Measurements from ENCODE around the gene MEF2C. TPM values are rescaled to one million over a fixed set of nuclear protein-coding genes. Genes with fewer than 3 reads are reported as not detected.
A peak's percentile ranks its signal among the peaks of the same experiment; 100 is the strongest.

Gene MEF2C
- total and polyA plus RNA-seq, 2 experiments from 2014 or later = 3.2 to 3.4 TPM

DNA sequence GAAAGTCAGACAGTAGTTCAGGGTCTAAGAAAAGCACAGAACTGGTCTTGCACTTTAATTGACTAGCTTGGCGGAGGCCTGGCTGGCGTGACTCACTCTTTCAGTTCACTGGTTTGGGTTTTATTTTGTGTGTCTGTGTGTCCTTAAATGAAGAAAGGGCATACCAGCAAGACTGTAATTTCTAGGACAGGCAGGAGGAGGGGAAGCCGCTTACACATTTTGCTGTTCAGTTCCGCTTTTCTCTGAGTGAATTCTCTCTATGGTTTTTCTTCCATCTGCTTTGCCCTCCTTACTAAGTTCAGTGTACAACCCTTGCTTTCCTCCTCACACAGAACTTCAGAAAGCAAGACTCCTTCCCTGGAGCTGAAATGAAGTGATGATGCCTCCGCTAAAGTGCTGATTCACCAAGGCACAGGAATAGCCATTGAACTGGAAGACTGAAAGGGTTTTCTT, 150.8 kb downstream of the MEF2C start:
- Histone ChIP-seq H3K9me2 (ENCODE audit: insufficient read depth) (no peaks in the 10 kb centered on the region), H4K20me1 (ENCODE audit: insufficient read depth) (no peaks in the 10 kb centered on the region), H3K27ac (peak overlapping the region; percentile 62), H3K9ac (peak overlapping the region; percentile 57), H3K9me3 (ENCODE audit: low read depth) (no peaks in the 10 kb centered on the region), H3K4me3 (peak overlapping the region; percentile 41), H3K79me2 (ENCODE audit: insufficient read depth) (no peaks in the 10 kb centered on the region), H3F3A (ENCODE audit: insufficient read depth) (peaks cover 5% of the 10 kb centered on the region; the same call in 1 of the 2 replicates), H3K36me3 (ENCODE audit: low read depth) (no peaks in the 10 kb centered on the region), H3K27me3 (replicated peaks; ENCODE audit: insufficient read depth) (no peaks in the 10 kb centered on the region), H3K4me1 (ENCODE audit: insufficient read depth) (peaks cover 13% of the 10 kb centered on the region), H2AFZ (peak overlapping the region; percentile 82), H3K4me2 (ENCODE audit: unreplicated experiment) (peak overlapping the region; percentile 56)
- in situ Hi-C loops (cut with MboI) = no loop called here
- WGBS, 2 experiments (ENCODE audit: low coverage in 1 of 2, low lambda C conversion rate in 2 of 2, missing lambda C conversion rate in 2 of 2) = 8 to 11% methylated on average over 5 of the region's 5 CpGs
- peak; percentile 85 for DNase-seq
- TF ChIP-seq EZH2 (IDR thresholded peaks at IDR 0.05; ENCODE audit: insufficient read depth, poor library complexity, severe bottlenecking) (no peak), EZH2phosphoT487 (IDR thresholded peaks at IDR 0.05; ENCODE audit: insufficient read depth, low read depth) (no peak)

DNA sequence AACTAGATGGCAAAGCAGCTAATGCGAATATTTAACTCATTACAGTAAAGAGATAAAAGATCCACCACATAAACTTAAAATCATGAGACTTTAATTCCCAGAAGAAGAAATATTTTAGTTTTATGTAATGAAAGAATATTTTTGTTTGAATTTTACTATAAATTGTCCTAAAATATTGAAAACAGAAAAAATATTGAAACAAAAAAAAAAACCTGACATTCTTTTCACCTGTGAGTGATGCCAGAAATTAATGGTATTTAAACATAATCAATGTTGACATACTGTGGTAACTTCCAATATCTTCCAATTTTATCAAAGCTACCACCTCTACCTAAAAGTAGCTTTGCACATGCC, 153.2 kb downstream of the MEF2C start:
- WGBS, 2 experiments (ENCODE audit: low coverage in 1 of 2, low lambda C conversion rate in 2 of 2, missing lambda C conversion rate in 2 of 2) = 3 to 8% methylated on average over 1 of the region's 1 CpG
- Histone ChIP-seq H3K9me2 (ENCODE audit: insufficient read depth) (no peaks in the 10 kb centered on the region), H3K9ac (no peak overlapping the region), H3K27me3 (replicated peaks; ENCODE audit: insufficient read depth) (no peaks in the 10 kb centered on the region), H3F3A (ENCODE audit: insufficient read depth) (peaks cover 5% of the 10 kb centered on the region; the same call in 1 of the 2 replicates), H3K27ac (no peak overlapping the region), H3K4me1 (ENCODE audit: insufficient read depth) (peaks cover 13% of the 10 kb centered on the region), H3K9me3 (ENCODE audit: low read depth) (no peaks in the 10 kb centered on the region), H2AFZ (no peak overlapping the region), H3K36me3 (ENCODE audit: low read depth) (no peaks in the 10 kb centered on the region), H3K4me3 (no peak overlapping the region), H3K4me2 (ENCODE audit: unreplicated experiment) (no peak overlapping the region), H3K79me2 (ENCODE audit: insufficient read depth) (no peaks in the 10 kb centered on the region), H4K20me1 (ENCODE audit: insufficient read depth) (no peaks in the 10 kb centered on the region)
- DNase-seq = no peak
- in situ Hi-C loops (cut with MboI) = no loop called here
- TF ChIP-seq EZH2phosphoT487 (IDR thresholded peaks at IDR 0.05; ENCODE audit: insufficient read depth, low read depth) = no peak
- TF ChIP-seq EZH2 (IDR thresholded peaks at IDR 0.05; ENCODE audit: insufficient read depth, poor library complexity, severe bottlenecking) = no peak

DNA sequence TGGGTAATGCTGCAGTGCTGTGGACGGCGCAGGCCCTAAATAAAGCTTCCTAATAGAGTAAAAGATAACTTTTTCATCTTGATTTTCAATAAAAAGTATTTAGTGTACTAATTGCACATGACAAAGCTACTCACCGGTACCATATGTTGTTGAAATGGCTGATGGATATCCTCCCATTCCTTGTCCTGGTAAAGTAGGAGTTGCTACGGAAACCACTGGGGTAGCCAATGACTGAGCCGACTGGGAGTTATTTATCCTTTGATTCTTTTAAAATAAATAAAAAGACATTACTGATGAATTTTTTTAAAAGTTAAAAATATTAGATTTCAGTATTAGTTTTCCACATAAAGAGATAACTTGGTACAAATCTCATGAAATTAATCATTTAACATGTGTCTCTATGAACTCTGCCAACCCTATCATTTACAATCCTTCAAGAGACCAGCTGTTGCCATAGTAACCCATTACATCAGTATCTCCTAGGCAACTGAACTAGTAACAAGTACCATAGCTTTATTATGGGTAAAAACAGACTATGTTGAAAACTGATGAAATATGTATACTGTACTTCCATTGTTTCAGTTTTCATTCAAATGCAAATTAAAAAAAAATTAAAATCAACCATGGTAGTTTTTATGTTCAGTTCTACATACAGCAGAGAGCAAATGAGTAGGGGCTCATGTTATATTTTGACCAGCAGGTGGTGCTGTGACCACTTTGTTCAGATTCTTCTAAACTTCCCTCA, 153.7 kb downstream of the MEF2C start:
- TF ChIP-seq EZH2phosphoT487 (IDR thresholded peaks at IDR 0.05; ENCODE audit: insufficient read depth, low read depth) (no peak), EZH2 (IDR thresholded peaks at IDR 0.05; ENCODE audit: insufficient read depth, poor library complexity, severe bottlenecking) (no peak)
- DNase-seq = peak; percentile 82
- in situ Hi-C loops (cut with MboI) = no loop called here

GRCh38 chr5:88727705-88728313, 155.2 kb downstream of the MEF2C start:
- TF ChIP-seq EZH2phosphoT487 (IDR thresholded peaks at IDR 0.05; ENCODE audit: insufficient read depth, low read depth) (no peak), EZH2 (IDR thresholded peaks at IDR 0.05; ENCODE audit: insufficient read depth, poor library complexity, severe bottlenecking) (no peak)
- Histone ChIP-seq H3K9me3 (ENCODE audit: low read depth) (no peaks in the 10 kb centered on the region), H2AFZ (no peak overlapping the region), H3K4me1 (ENCODE audit: insufficient read depth) (peaks cover 13% of the 10 kb centered on the region), H3K4me3 (no peak overlapping the region), H3K9ac (no peak overlapping the region), H3F3A (ENCODE audit: insufficient read depth) (peaks cover 5% of the 10 kb centered on the region; the same call in 1 of the 2 replicates), H3K79me2 (ENCODE audit: insufficient read depth) (no peaks in the 10 kb centered on the region), H3K9me2 (ENCODE audit: insufficient read depth) (no peaks in the 10 kb centered on the region), H4K20me1 (ENCODE audit: insufficient read depth) (no peaks in the 10 kb centered on the region), H3K36me3 (ENCODE audit: low read depth) (no peaks in the 10 kb centered on the region), H3K27me3 (replicated peaks; ENCODE audit: insufficient read depth) (no peaks in the 10 kb centered on the region), H3K27ac (no peak overlapping the region), H3K4me2 (ENCODE audit: unreplicated experiment) (no peak overlapping the region)
- DNase-seq = peak; percentile 59
- in situ Hi-C loops (cut with MboI) = no loop called here
- 34 to 38% methylated on average over 3 of the region's 3 CpGs for WGBS, 2 experiments (ENCODE audit: low coverage in 1 of 2, low lambda C conversion rate in 2 of 2, missing lambda C conversion rate in 2 of 2)

More for the DNA sequence above, 153.7 kb downstream of the MEF2C start:
- H3K9ac ChIP-seq = no peak overlapping the region
- peaks cover 13% of the 10 kb centered on the region for H3K4me1 ChIP-seq (ENCODE audit: insufficient read depth)
- H3K27me3 ChIP-seq (replicated peaks; ENCODE audit: insufficient read depth) = no peaks in the 10 kb centered on the region
- no peaks in the 10 kb centered on the region for H4K20me1 ChIP-seq (ENCODE audit: insufficient read depth)
- H3F3A ChIP-seq (ENCODE audit: insufficient read depth) = peaks cover 5% of the 10 kb centered on the region; the same call in 1 of the 2 replicates
- H3K9me2 ChIP-seq (ENCODE audit: insufficient read depth) = no peaks in the 10 kb centered on the region
- 50 to 51% methylated on average over 5 of the region's 5 CpGs for WGBS, 2 experiments (ENCODE audit: low coverage in 1 of 2, low lambda C conversion rate in 2 of 2, missing lambda C conversion rate in 2 of 2)
- H3K79me2 ChIP-seq (ENCODE audit: insufficient read depth) = no peaks in the 10 kb centered on the region
- H3K36me3 ChIP-seq (ENCODE audit: low read depth) = no peaks in the 10 kb centered on the region
- H3K4me2 ChIP-seq (ENCODE audit: unreplicated experiment) = no peak overlapping the region
- H3K9me3 ChIP-seq (ENCODE audit: low read depth) = no peaks in the 10 kb centered on the region
- H3K4me3 ChIP-seq = no peak overlapping the region
- no peak overlapping the region for H3K27ac ChIP-seq
- H2AFZ ChIP-seq = no peak overlapping the region

Measured in GM23248 (cell line).